Measurements from ENCODE around the gene GRAPL. TPM values are rescaled to one million over a fixed set of nuclear protein-coding genes. Genes with fewer than 3 reads are reported as not detected.
"Not testable (repeated sequence)": the region's sequence is repeated elsewhere in the genome, so short reads cannot be mapped to it uniquely, and the experiment has no call there.

GRAPL gene
- total and polyA plus RNA-seq, 4 experiments from 2014 or later: 1.5 to 74.6 (median 34.1) TPM

DNA sequence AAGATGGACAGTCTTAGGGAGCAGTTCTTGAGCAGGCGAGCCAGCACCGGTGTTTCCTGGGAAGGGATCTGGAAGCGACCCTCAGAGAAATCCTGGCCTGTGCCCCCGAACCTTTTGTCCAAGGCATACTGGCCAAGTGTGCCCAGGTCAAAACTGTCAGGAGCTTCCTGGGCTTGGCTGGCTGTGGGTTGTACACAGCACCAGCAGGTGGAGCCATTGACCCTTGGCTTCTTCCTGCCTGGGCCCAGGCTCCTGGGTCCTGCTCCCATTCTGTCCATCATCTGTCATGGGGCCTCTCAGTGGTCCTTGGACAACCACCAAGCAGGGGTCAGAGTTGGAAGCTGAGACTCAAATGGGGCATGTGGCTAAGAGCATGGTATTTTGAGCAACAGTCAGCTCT is 15.0 kb downstream of the GRAPL start:
- H3K27me3 ChIP-seq (ENCODE audit: insufficient read depth, low read length); intact Hi-C loops (cut with micrococcal nuclease); H3K4me1 Mint-ChIP-seq; H3K27ac ChIP-seq (ENCODE audit: low read depth, low read length); H3K9me3 ChIP-seq (ENCODE audit: control insufficient read depth in 1 of 2, low read length in 2 of 2); H3K4me3 Mint-ChIP-seq; H3K36me3 Mint-ChIP-seq; POLR2A ChIA-PET (ENCODE audit: partially characterized antibody); H3K4me1 ChIP-seq (ENCODE audit: insufficient read depth, low read length); CTCF ChIA-PET (ENCODE audit: partially characterized antibody); H3K36me3 ChIP-seq (ENCODE audit: insufficient read depth, low read length); H3K4me3 ChIP-seq (ENCODE audit: low read length in 2 of 2); DNase-seq; H3K9me3 Mint-ChIP-seq; H3K27me3 Mint-ChIP-seq; H3K27ac Mint-ChIP-seq: not testable (repeated sequence)

DNA sequence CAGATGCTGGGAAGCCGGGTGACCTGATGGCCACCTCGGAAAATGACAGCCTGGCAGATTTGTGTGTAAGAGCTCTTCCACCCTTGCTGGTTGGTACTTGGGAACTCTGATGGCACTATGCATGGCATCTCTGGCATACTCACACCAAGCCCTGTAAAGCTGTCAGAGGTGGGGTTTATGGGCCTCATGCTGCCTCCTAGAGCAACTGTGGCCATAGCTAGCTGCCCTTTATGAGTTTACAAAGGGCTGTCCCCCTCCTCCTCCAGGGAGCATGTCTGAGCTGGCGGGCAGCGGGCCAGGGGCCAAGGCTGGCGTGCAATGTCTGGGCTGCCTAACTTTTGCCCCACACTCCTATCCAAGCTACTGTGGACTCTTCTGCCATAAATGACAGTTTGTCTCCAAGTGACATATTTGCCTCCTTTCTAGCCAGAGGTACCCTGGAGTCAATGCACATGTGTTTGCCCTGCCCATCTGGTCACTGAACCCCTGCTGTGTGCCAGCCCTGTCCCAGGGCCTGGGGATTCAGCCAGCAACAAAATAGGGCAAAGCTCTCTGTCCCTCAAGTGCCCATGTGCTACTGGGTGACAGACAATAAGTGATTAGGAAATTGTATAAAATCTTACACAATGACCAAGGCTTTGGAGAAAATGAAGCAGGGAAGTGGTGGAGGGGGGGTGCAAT is 15.8 kb downstream of the GRAPL start:
- intact Hi-C loops (cut with micrococcal nuclease); POLR2A ChIA-PET (ENCODE audit: partially characterized antibody); H3K27ac ChIP-seq (ENCODE audit: low read depth, low read length): not testable (repeated sequence)

DNA sequence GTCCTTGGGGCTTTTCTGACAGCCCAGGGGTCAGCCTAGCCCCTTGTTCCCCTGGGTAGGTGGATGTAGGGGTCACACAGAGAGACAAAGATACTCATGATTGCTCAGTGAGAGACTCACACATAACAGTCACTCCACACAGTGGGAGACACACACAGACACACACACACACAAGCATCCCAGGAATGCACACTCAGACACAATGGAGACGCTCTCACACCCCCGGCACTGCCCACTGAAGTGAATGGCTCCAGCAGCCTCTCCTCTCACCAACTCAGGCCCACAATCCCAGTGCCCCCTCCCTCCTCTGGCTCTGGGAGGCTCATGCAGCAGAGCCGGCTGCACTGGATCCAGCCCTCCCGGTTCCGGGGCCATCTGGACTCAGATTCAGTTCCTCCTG is 17.0 kb downstream of the GRAPL start:
- H3K4me3 Mint-ChIP-seq; H3K27me3 ChIP-seq (ENCODE audit: insufficient read depth, low read length); DNase-seq; CTCF ChIA-PET (ENCODE audit: partially characterized antibody); H3K9me3 ChIP-seq (ENCODE audit: control insufficient read depth in 1 of 2, low read length in 2 of 2); H3K36me3 ChIP-seq (ENCODE audit: insufficient read depth, low read length); H3K9me3 Mint-ChIP-seq; H3K4me1 Mint-ChIP-seq; H3K27ac ChIP-seq (ENCODE audit: low read depth, low read length); H3K27me3 Mint-ChIP-seq; POLR2A ChIA-PET (ENCODE audit: partially characterized antibody); H3K4me3 ChIP-seq (ENCODE audit: low read length in 2 of 2); intact Hi-C loops (cut with micrococcal nuclease); H3K36me3 Mint-ChIP-seq; H3K4me1 ChIP-seq (ENCODE audit: insufficient read depth, low read length): not testable (repeated sequence)
- H3K27ac Mint-ChIP-seq: peak overlapping the region in 2 of 7 donors; percentile 17 to 23

More for the DNA sequence above, 15.8 kb downstream of the GRAPL start:
- H3K4me1 Mint-ChIP-seq; H3K9me3 Mint-ChIP-seq; H3K36me3 ChIP-seq (ENCODE audit: insufficient read depth, low read length); H3K27me3 ChIP-seq (ENCODE audit: insufficient read depth, low read length); H3K4me3 Mint-ChIP-seq; H3K36me3 Mint-ChIP-seq; H3K27ac Mint-ChIP-seq; H3K4me3 ChIP-seq (ENCODE audit: low read length in 2 of 2); H3K27me3 Mint-ChIP-seq; H3K4me1 ChIP-seq (ENCODE audit: insufficient read depth, low read length); CTCF ChIA-PET (ENCODE audit: partially characterized antibody); DNase-seq; H3K9me3 ChIP-seq (ENCODE audit: control insufficient read depth in 1 of 2, low read length in 2 of 2): not testable (repeated sequence)

DNA sequence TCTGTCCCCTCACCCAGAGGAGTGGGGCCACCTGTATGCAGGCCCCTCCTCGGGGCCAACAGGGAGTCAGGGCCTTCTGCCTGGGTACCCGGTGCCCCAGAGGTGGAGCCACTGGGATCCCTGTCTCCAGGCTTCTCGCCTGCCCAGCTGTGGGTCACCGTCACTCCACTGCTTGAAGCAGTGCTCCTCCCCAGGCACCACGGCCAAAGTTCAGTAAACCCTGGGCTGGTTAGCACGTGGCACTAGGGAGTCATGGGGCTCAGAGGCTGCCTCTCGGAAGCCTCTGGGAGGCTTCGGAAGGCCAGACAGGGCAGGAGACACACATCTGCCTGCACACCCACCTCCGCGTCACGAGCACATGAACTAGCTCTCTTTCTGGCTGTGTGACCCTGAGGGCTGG is 18.1 kb downstream of the GRAPL start:
- H3K4me1 Mint-ChIP-seq; intact Hi-C loops (cut with micrococcal nuclease); H3K9me3 Mint-ChIP-seq; H3K4me3 Mint-ChIP-seq; H3K36me3 ChIP-seq (ENCODE audit: insufficient read depth, low read length); POLR2A ChIA-PET (ENCODE audit: partially characterized antibody); H3K9me3 ChIP-seq (ENCODE audit: control insufficient read depth in 1 of 2, low read length in 2 of 2); H3K4me1 ChIP-seq (ENCODE audit: insufficient read depth, low read length); H3K27ac Mint-ChIP-seq; H3K4me3 ChIP-seq (ENCODE audit: low read length in 2 of 2); H3K27me3 ChIP-seq (ENCODE audit: insufficient read depth, low read length); H3K27me3 Mint-ChIP-seq; CTCF ChIA-PET (ENCODE audit: partially characterized antibody); DNase-seq; H3K27ac ChIP-seq (ENCODE audit: low read depth, low read length); H3K36me3 Mint-ChIP-seq: not testable (repeated sequence)

DNA sequence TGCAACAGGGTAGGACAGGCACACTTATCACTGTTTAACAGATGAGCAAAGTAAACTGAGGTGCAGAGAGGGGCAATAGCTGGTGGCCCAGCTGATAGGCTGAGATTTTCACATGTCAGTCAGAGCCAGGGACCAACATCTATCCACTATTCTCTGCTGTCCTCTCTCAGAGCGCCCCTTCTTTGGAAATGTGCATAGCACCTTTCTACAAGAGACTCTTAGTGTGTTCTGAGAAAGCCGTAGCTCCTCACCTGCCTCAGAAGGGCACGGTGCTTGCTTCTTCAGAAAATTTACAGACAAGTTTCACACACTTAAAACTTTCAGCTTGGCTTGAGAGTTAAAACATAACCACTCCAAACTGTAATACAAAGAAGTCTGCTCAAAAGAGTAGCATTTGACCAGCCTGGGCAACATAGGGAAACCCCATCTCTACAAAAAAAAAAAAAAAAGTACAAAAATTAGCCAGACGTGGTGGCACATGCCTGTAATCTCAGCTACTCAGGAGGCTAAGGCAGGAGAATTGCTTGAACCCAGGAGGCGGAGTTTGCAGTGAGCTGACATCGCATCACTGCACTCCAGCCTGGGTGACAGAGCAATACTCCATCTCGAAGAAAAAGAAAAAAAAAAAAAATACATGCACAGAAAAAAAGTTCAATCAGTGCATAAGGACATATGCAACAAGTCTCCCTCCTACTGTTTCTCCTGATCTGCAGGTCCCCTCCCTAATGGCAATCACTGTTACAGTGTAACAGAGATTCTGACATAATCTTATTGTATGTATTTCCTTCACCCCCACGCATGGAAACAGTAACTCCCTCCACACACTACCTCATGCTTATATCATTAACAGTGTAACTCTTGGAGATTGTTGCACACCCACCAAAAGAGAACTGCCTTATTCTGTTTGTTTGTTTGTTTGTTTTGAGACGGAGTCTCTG is 23.6 kb downstream of the GRAPL start:
- DNase-seq; H3K4me3 Mint-ChIP-seq; H3K27ac Mint-ChIP-seq; H3K27me3 Mint-ChIP-seq; H3K36me3 ChIP-seq (ENCODE audit: insufficient read depth, low read length); H3K4me1 ChIP-seq (ENCODE audit: insufficient read depth, low read length); H3K9me3 ChIP-seq (ENCODE audit: control insufficient read depth in 1 of 2, low read length in 2 of 2); H3K36me3 Mint-ChIP-seq; intact Hi-C loops (cut with micrococcal nuclease); H3K27ac ChIP-seq (ENCODE audit: low read depth, low read length); H3K4me3 ChIP-seq (ENCODE audit: low read length in 2 of 2); H3K9me3 Mint-ChIP-seq; POLR2A ChIA-PET (ENCODE audit: partially characterized antibody); H3K27me3 ChIP-seq (ENCODE audit: insufficient read depth, low read length); H3K4me1 Mint-ChIP-seq; CTCF ChIA-PET (ENCODE audit: partially characterized antibody): not testable (repeated sequence)

DNA sequence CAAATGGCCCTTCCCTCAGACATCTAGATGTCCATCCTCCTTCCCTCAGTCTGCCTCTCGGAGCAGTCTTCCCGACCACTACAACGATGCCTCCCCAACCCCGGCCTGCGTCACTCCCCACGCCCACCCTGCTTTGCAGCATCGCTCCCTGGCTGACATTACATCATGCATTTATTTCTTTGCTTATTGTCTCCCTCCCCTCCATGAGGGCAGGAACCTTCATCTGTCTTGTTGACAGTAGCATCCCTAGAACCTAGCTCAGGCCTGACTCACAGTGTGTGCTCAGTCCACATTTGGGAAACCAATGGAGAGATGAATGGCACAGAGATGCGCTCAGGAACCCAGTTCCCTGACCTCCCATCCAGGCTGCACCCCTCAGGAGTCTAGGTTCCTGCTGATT is 30.2 kb downstream of the GRAPL start:
- H3K27me3 ChIP-seq (ENCODE audit: insufficient read depth, low read length); intact Hi-C loops (cut with micrococcal nuclease); H3K36me3 ChIP-seq (ENCODE audit: insufficient read depth, low read length); CTCF ChIA-PET (ENCODE audit: partially characterized antibody); H3K27me3 Mint-ChIP-seq; H3K4me3 ChIP-seq (ENCODE audit: low read length in 2 of 2); H3K27ac ChIP-seq (ENCODE audit: low read depth, low read length); H3K4me1 ChIP-seq (ENCODE audit: insufficient read depth, low read length); H3K4me3 Mint-ChIP-seq; POLR2A ChIA-PET (ENCODE audit: partially characterized antibody); H3K36me3 Mint-ChIP-seq; H3K4me1 Mint-ChIP-seq; DNase-seq; H3K9me3 ChIP-seq (ENCODE audit: control insufficient read depth in 1 of 2, low read length in 2 of 2); H3K9me3 Mint-ChIP-seq; H3K27ac Mint-ChIP-seq: not testable (repeated sequence)

DNA sequence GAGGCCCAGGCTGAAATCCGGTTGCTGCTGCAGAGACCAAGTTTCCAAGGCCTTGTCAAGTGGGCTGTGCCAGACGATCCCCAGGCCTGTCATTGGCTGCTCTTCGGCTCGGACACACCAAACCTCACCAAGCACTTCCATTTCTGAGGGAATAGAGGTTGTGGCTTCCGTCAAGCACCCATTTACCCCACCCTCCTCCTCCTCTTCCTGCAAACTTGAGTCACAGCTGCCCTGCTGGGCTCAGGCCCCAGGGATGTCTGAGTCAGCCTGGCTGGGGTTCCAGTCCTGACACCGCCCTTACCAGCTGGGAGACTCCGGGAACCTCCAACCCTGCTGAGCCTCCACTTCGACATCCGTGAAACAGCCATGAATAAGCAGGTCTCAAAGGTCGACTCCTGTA is 31.1 kb downstream of the GRAPL start:
- H3K4me3 Mint-ChIP-seq; CTCF ChIA-PET (ENCODE audit: partially characterized antibody); H3K4me1 Mint-ChIP-seq; H3K27me3 Mint-ChIP-seq; H3K9me3 ChIP-seq (ENCODE audit: control insufficient read depth in 1 of 2, low read length in 2 of 2); H3K27ac ChIP-seq (ENCODE audit: low read depth, low read length); H3K36me3 Mint-ChIP-seq; H3K9me3 Mint-ChIP-seq; H3K27me3 ChIP-seq (ENCODE audit: insufficient read depth, low read length); H3K27ac Mint-ChIP-seq; H3K36me3 ChIP-seq (ENCODE audit: insufficient read depth, low read length); H3K4me1 ChIP-seq (ENCODE audit: insufficient read depth, low read length); intact Hi-C loops (cut with micrococcal nuclease); POLR2A ChIA-PET (ENCODE audit: partially characterized antibody); DNase-seq; H3K4me3 ChIP-seq (ENCODE audit: low read length in 2 of 2): not testable (repeated sequence)
